Measurements from ENCODE around the gene MVB12A.

The MVB12A gene

DNA sequence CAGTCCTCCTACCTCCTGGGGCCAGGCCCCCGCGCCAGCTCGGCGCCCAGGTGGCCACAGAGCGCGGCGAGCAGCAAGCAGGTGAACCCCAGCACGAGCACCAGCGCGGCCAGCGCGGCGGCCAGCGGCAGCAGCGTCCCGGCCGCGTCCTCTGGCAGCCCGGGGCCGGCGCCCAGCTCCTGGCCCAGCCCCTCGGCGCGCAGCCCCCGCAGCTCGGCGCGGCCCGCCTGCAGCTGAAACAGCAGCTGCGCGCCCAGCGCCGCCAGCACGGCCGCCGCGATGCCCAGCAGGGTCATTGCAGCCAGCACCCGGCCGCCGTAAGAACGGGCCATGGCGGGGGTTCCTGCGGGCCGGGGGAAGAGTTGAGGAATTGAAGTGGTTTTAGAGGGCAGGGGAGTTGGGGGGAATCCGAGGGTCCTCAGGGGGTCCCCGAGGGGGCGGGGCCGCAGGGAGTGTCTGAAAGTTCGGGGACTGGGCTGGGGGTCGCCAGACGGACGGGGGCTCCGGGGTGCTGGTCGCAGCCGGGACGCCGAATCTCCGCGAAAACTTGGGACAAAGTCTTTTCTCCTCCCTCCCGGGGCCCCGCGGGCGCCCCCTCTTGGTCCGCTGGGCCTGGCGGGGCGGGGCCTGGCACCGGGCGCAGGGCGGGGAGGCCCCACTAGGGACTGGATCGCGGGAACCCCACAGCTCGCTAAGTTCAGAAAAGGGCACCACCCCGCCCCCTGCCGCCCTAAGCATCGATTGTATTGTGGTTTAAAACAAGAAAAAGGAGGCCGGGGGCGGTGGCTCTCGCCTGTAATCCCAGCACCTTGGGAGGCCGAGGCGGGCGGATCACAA is 28.5 kb downstream of the MVB12A start, which contains the start of gene TMEM221:
Gene TMEM221 (minus strand): TSS at position 538 of the 837 bp plus-strand sequence. CDS start 206 bp downstream, at position 332.
- DNase-seq: peak; percentile 47

DNA sequence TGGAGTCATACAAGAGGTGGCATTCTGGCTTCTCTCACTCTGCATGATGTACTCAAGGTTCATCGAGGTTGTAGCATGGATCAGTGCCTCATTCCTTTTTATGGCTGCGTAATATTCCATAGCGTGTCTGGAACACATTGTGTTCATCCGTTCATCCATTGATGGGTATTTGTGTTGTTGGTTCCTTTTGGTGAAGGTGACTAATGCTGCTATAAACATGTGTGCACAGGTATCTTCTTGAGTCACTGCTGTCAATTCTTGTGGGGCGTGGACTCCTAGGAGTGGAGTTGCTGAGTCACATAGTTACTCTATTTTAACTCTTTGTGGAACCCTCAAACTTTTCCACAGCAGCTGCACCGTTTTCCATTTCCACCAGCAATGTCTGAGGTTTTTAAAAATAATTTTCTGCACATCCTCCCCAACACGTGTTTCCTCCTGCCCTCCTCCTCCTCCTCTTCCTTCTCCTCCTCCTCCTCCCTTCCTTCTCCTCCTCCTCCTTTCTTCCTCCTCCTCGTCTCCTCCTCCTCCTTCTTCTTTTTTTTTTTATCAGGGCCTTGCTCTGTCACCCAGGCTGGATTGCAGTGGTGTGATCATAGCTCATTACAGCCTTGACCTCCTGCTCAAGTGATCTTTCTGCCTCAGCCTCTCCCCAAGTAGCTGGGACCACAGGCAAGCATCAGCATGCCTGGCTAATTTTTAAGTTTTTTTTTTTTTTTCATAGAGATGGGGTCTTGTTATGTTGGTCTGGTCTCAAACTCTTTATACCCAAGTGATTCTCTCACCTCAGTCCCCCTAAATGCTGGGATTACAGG is 30.6 kb downstream of the MVB12A start:
- peak; percentile 81 for DNase-seq

DNA sequence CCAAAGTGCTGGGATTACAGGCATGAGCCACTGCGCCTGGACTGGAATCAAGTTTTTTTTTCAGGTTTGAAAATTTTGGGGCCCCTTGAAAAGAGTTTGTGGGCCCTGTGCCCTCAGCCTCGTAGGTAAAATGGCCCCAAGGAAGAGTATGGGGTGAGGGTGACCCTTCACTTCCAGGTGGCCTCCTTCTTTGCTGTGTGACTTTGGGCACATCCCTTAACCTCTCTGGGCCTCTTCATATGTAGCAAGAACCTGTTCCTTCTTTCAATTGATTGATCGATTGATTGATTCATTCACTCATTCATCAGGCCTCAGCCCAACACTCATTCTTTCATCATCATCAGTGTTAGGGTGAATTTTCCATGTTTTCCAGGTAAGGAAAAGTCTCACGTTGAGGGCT is 32.0 kb downstream of the MVB12A start:
- no peak for DNase-seq

DNA sequence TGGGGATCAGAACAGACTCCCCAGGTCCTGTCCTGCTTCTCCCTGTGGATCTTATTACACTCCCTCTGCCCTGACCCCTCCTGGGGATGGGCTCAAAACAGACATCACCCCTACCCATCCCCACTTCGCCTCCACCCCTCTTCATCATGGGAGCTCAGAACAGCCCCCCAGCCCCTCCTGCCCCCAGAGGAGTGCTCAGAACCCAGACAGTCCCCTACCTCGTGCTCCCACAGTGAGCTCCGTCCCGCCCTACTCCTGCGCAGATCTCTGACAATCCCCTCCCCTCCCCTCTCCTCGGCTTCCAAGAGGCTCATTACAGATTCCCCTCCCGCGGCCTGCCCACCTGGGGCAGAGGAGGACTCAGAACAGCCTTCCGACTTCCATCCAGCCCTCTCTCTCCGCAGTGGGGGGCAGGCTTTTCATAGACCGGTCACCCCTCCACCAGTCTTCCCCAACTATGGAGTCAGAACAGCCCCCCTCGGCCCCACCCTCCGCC is 34.8 kb downstream of the MVB12A start:
- DNase-seq: no peak

DNA sequence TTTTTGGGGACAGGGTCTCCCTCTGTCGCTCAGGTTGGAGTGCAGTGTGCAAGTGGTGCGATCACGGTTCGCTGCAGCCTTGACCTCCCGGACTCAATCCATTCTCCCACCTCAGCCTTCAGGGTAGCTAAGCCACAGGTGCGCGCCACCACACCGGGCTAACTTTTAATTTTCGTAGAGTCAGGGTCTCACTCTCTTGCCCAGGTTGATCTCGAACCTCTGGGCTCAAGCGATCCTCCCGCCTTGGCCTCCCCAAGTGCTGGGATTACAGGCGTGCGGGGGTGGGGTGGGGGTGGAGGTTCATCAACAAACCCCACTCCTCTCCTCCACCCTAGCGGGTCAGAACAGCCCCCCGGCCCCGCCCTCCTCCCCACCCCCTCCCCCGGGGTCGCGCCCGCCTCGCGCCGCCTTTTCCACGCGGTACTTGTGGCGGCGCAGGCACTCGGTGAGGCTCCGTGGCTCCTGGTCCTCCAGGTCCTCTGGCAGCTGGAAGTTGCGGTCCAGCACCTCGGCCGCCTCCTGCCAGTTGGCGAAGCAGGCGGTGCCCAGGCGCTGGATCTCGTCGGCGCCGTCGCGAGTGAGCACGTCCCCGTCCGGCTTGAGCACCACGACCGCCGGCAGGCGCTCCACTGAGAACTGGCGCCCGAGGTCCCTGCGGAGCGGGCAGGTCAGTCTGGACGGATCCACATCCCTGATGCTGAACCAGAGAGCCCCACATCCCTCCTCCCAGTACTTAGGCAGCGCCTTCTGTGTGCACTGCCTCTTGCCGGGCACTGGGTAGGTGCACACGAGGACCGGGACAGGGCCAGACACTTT is 35.7 kb downstream of the MVB12A start:
- DNase-seq: no peak

DNA sequence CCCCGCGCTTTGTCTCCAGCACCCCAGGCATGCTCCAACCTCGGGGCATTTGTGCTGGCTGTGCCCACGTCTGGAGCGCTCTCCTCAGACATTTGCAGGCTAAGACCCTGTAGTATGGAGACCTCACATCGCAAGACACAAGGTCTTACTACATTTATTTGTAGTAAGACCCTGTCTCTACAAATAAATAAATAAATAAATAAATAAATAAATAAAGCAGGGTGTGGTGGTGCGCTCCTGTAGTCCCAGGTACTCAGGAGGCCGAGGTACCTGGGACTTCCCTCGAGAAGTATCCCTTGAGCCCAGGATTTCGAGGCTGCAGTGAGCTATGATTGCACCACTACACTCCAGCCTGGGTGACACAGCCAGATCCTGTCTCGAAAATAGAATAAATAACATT is 36.3 kb downstream of the MVB12A start:
- no peak for DNase-seq

DNA sequence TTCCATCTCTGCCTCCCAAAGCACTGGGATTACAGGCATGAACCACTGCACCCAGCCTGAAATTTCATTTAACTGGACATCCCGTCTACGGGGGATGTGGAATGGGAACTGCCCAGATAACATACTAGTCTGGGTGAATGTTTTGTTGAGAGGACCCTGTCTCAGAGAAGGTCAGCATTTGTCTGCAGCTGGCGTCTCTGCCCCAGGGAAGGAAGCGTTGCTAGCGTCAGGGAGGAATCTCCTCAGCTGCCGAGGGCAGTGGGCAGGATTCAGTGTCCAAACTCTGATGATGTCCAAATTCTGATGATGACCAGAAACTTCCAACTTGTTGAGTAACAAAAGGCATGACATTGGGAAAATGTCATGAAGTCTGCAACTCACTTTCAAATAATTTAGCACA is 37.8 kb downstream of the MVB12A start:
- DNase-seq: no peak

DNA sequence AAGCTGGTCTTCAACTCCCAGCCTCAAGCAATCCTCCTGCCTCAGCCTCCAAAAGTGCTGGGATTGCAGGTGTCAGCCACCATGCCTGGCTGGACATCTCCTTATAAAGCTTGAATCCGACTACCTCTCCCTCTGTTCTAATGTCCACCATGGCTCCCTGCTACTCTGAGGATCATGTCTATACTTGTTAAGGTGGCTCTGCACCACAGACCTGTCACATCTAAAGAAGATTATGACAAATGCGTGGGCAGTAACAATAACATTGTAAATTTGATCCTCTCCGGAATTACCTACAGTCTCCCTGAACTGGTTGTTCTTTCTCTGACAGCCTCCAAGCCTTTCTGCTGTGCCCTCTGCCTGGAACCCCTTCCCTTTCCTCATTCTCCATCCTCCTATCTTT is 39.1 kb downstream of the MVB12A start:
- DNase-seq: no peak

DNA sequence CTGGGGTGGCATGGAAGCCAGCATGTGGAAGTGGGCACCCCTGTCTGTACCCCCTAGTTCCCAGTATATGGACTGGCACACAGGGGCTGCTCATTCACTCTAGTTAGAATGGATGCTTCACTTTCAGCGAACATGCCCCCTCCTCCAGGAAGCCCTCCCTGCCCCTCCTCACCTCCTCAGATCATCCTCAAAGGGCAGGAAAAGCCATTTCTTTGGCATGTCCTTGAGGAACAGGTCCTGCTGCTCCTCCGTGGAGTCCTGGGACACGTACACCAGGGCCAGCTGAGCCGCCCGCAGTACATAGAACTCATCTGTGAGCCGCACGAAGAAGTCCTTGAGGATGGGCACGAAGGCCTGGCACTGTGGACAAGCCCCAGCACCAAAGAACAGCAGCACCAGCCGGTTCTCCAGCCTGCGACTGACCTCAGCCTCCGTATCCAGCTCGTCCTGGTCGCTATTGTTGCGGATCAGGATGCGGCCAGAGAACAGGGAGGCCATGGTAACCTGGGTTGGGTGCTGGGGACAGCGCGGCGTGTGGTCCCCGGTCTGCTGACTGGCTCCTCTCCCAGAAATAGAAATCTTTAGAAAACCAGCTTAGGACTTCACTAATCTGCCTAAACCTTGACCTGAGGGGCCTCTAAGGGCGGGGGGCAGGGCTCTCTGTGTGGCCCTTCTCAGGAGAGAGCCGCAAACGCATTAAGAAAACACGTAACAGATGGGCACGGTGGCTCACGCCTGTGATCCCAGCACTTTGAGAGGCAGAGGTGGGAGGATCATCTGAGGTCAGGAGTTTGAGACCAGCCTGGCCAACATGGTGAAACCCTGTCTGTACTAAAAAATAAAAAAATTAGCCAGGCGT is 40.8 kb downstream of the MVB12A start, which contains the start of gene NXNL1:
Gene NXNL1 (minus strand): TSS at position 555 of the 859 bp plus-strand sequence. CDS start 57 bp downstream, at position 498.
- no peak for DNase-seq

DNA sequence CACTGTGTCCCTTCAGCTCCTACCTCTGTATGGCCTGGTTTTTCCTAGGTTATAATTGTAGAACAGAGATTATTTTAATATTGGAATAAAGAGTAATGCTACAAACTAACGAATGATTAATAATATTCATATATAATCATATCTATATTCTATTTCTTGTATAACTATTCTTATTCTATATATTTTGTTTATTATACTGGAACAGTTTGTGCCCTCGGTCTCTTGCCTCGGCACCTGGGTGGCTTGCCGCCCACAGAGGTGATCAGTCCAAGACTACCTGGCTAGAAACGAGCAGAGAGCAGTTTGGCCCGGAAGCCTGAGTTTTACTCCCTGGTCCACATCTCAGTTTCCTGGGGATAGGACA is 46.6 kb downstream of the MVB12A start:
- no peak for DNase-seq

DNA sequence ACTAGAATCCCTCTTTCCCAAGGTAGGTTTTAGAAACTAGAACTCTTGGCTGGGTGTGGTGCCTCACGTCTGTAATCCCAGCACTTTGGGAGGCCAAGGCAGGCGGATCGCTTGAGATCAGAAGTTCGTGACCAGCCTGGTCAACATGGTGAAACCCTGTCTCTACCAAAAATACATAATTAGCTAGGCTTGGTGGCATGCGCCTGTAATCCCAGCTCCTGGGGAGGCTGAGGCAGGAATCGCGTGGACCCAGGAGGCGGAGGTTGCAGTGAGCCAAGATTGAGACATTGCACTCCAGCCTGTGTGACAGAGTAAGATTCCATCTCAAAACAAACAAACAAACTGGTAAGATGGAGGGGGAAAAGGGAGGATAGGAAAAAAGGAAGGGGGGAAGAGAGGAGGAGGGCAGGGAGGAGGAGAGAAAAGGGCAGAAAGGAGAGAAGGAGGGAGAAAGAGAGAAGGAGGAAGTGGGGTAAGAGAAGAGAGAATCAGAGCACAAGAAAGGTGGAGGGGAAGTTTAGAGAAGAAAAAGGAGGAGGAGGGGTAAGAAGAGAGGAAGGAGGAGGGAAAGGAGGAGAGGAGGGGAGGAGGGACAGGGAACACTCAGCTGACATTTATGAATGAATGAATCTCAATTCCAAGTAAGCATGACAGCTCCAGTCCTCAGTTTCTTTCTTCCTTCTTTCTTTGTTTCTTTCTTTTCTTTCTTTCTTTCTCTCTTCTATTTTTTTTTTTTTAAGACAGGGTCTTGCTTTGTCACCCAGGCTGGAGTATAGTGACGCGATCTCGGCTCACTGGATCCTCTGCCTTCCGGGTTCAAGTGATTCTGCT is 47.8 kb downstream of the MVB12A start:
- DNase-seq: no peak

DNA sequence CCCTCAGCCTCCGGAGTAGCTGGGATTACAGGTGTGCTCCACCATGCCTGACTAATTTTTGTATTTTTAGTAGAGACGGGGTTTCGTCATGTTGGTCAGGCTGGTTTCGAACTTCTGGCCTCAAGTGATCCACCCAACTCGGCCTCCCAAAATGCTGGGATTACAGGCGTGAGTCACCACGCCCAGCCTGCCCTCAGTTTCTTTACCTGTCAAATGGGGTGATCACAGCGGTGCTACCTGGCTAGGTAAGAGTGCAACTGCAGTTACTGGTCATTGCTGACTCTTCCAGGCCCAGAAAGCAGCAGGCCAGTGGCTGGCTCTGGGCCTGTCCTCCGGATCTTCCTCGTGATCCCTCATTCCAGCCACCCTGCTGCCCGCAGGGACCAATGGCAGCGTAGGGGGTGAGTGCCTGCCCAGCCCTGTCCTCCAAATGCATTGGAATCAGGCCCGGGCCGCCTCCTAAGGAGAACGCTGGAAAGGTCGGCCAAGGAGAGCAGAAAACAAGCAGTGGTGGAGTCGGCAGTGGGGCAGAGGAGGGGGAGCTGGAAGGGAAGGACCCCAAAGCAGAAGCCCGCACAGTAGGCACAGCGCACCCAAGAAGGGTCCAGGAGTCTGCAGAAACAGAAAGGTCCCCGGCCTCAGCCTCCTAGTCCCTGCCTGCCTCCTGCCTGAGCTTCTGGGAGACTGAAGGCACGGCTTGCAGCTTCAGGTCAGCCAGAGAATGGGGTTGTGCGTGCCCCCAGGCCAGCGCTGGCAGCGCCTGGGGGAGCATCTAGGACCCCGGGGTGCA is 48.6 kb downstream of the MVB12A start:
- no peak for DNase-seq

DNA sequence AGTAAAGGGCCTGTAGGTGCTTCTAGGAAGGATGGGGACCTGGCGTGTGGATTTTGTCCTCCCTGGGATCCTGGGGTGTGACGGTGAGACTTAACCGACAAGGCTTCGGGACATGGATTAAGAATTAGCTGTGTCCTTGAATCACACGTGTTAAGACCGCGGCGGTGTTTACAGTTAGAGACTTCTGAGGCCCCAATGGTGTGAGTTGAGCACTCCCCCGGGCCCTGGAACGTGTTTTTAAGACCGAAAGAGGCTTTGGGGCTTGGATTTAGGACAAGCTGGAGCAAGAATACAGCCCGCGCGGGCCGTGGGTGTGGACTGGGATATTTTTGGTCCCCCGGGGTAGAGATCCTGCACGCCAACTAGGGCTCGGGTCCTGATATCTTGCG is 49.2 kb downstream of the MVB12A start:
- no peak for DNase-seq

DNA sequence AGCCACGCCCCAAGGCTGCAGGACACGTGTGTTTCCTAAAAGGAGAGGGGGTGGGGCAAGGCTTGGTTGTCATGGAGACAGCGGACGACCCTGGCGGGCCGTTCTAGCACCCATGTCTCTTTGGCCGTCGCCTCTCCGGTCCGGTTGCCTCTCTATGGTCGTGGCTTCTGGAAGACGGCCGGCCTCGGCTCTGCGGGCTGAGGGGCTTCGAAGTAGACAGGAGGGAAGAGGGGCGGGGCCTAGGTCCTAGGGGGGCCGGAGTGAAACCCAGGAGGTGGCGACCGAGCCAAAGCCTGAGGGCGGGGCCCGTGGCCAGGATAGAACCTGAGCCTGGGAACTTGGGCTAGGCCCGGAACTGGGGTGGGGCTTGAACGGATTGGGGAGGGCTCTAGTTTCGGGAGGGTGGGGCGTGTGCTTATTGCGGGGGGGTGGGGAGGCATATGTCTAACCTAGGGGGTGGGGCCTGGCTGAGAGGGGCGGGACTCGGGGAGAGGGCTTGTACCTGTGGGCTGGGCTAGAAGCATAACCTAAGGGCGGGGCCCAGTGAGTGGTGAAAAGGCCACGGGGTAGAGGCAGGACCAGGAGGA is 49.7 kb downstream of the MVB12A start:
- peak; percentile 91 for DNase-seq

DNA sequence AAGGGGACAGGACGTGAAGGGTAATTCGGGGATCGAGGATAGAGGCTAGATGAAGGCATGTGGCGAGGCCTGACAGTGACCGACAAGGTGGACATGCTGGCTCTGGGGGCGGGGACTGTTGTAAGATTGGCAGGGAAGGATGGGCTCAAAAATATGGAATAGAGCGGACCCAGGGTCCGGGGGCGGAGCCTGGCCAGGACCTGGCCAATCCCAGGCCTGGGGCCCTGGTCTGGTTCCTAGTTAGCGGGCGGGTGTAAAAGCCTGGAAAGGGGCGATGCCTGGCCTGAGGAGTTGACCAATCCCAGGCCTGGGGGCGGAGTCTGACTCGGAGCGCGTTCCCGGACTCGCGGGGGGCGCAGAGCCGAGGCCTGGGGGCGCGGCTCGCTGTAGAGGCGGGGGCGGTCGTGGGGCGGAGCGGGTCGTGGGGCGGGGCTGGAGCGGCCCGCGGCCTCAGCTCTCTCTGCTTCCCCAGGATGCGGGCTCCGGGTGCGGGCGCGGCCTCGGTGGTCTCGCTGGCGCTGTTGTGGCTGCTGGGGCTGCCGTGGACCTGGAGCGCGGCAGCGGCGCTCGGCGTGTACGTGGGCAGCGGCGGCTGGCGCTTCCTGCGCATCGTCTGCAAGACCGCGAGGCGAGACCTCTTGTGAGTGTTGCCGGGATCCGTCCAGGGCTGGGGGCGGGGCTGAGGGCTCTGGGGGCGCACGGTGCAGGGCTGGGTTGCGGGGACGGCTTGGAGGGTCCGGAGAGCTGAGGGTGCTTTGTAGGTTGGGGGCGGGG is 50.4 kb downstream of the MVB12A start, which contains the start of gene SLC27A1:
Gene SLC27A1 (plus strand): TSS at position 457 of the 774 bp plus-strand sequence. CDS start 17 bp downstream, at position 474.
- DNase-seq: peak; percentile 91

DNA sequence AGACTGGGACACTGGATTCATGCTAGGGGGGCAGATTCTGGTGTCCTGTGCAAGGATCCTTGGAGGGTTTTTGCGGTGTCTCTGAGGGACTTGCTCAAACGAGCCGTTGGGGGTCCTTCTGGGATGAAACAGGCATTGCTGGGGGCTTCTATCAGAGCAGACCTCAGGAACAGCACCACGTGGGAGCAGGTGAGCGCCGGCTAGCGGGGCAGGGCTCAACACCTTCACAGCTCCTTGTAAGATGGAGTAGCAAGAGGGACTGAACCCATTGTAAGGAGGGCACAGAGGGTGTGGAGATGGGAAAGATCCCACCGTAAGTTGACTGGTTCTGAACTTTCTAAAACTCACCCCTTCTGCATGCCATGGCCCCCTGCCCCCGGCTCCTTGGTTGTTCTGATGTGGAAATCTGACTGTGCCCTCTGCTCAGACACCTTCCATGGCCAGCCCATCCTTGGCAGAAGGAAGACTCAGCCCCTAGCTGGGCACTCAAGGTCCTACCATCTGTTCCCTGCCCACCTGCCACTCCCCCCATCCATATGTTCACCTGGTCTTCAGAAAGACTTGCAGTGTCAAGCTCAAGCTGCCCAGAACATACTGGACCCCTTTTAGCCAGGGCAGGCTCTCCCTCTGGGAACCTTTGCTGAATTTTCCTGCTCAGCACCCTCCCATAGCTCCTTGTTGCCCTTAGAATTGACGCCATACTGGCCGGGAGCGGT is 51.7 kb downstream of the MVB12A start:
- no peak for DNase-seq

DNA sequence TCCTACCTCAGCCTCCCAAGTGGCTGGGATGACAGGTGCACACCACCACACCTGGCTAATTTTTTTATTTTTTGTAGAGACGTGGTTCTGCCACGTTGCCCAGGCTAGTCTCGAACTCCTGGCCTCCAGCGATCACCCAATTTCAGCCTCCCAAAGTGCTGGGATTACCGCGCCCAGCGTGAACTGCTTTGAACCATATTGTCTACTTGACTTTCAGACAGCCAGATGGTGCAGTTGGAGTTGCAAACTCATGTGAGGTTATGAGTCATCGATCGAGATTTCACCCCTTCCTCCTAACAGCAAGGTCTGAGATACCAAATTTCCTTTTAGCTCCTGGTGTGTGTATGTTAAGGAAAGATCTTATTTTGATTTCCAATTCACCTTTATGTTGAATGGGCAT is 53.2 kb downstream of the MVB12A start:
- DNase-seq: peak; percentile 60

Data from activated CD4-positive, alpha-beta T cell treated with anti-CD3 and anti-CD28 coated beads, Interleukin-2, Interleukin-6, amounts not matched to agents 100 ng/mL and 50 ng/mL, durations not matched to agents 16 hours and 8 hours (primary cell).